Activated CD4-positive, alpha-beta T cell treated with anti-CD3 and anti-CD28 coated beads, Interleukin-10, Interleukin-2, amounts not matched to agents 100 ng/mL and 50 ng/mL, durations not matched to agents 16 hours and 8 hours (primary cell): ENCODE data around the gene UNCX.

Source experiments
- DNase-seq: peaks from one replicate; pipeline ENCODE4 v3.0.0-alpha.2; 2020

Gene UNCX

DNA sequence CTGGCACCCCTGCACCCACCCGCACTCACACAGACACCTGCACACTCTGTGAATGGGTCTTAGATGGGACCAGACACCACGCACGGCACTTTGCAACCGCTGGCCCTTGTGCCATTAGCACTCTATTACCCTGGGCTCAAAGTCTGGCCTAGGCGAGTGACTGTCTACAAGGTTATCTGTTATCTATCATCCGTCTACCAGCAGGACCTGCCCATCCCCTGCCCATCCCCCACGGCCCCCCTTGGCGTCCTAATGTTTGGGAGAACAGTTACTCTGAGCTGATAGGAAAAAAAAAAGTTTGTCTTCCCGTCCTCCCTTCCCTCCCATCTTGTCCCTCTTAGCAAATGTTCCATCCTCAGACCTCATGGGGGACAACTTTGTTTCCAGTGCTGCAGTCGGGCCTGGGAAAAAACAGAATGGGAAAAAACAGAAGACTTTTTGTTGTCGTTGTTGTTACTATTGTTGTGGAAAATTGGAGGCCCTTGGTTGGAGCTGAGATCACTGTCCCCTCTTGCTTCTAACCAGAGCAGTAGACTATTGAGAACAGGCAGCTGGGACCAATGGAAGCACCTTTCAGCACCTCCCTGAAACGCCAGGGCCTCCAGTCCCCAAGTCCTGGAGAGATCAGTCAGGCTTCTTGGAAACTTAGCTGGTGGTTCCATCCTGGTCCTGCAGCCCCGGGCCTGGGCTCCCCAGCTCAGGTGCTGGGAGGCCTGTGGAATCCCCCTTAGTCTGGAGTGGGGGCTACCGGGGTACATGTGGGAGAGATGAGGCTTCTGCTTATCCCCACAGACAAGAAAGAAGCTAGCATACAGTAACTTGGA, 12.2 kb downstream of the UNCX start:
- no peak for DNase-seq

DNA sequence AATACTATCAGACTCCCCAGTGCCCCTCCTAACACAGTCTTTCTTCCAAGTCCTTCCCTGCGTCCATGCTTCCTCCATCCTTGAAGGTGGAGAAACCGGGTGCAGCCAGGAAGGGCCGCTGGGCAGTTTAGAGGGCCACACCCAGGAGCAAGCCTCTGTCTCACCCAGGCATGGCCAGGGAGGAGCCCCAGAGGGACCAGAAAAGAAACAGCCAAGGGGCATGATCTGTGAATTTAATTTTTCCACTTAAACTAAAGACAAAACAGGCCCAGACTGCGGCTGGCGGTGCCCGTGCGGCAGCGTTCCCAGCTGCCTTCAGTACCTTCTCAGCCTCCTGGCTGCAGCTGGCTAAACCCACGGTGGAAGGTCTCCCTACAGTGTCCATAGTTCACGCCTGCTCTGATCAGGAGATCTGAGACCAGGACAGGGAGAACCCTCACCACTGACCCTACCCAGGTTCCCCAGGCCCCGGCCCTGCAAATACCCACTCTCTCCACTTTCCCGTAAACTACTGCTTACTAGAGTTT, 12.9 kb downstream of the UNCX start:
- DNase-seq, result no peak

DNA sequence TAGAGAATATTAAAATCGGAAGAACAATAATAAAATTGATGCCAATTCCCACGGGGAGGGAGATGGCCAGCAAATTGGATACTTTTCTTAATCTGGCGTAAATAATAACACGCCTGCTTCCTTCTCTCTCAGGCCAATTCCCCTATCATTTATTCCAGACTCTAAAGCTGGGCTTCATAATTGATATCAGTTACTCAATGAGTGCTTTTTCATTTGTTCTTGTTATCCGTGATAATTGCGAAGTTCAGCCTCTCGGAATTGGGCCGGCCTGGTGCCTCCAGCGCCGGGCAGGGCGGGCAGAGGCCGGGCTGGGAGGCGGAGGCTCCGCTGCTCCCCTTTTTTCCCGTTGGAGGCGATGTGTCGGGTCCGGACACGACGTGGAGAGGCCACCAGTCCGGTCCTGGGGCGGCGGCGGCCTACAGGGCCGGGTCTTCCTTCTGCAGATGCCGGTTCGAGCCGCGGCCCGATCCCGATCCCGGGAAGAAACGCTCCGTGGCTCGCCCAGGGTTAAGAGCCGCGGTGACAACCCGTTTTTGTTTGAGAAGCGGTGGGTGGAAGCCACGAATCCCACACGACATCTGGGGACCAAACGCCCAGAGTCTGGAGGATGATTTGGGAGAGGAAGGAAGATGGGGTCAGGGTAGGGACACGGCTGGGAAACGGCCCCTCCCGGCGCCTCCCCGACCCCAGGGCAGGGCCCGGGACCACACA, 13.6 kb downstream of the UNCX start:
- DNase-seq, result no peak

DNA sequence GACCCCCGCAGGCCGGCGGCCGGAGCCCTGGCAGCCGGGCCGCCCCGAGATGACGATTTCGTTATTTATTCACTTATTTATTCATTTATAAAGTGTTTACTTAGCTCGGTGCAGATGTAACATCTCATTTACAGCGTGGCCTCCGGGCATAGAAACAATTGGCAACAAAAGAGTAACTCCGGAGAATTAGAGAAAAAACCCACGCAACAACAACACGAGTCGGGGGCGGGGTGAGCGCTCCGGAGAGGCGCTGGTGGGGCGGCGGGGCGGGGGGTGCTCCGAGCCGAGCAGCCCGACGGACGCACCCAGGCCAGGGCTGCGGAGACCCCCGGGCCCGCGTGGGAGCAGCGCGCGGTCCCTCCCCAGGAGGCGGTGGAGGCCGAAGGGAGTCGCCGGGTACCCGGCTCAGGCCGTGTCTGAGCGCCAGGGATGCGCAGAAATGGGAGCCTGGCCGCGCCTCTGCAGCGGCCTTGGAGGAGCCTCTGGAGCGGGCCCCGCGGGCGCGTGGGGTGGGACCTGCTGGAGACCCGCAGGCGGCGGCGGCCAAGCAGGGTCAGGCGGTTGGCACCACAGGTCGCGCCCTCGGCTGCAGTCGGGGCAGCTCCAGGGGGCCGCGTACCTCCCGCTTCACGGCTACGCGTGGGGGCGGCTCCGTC, 14.3 kb downstream of the UNCX start:
- DNase-seq, result no peak

DNA sequence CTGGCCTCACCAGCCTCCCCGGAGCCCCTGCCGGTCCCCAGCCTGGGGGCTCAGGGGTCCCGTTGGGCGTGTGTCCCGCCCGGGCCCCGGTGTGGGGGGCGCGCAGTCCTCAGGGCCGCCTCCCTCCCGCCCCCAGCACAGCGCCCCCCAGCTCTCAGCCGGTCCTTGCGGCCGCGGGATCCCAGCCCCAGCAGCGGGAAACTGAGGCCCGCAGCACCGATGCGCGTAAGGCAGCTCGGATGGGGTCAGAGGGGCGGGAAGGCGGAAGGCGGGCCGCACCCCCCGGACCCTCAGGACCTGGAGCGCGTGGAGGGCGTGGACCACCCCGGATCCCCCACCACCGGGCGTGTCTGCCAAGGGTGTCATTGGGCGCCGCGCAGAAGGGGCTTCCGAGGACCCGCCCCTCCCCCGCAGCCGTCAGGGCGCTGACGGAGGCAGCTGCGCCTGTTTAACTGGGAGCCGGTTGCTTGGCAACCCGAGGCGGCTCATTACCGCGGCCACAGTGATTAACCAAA, 14.9 kb downstream of the UNCX start:
- DNase-seq, result no peak

DNA sequence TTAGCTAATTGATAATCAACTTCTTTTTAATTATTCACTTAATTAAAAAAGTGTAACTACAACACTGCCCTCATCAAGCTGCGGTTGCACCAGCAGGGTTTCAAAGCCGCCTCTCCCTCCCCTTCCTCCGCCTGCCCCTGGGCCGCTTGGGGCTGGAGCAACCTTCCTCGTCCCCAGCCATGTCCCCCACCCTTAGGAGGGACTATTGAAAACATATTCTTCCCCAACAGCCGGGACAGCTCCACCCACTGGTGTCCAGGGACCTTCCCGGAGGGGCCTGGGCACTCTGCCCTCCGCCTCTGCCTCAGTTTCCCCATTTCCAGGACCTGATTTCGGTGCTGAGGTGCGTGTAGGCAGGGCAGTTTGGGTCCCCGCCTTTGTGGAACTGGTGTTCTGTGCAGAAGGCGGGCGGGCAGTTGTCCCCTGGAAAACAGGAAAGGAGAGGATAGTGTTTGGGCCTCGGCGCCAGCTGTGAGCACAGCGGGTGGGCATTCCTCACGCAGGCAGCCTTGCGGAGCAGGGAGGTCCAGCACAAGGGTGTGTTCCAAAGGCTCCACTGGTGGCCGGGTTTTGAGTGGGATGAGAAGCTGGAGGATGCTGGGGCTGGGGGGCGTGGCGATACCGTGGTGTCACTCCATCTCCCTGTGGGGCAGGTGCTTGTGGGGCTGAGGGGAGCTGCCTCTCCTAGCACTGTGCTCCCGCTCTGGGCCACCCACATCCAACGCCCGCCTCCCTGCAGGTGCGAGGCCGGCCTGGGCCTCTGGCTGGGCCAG, 15.7 kb downstream of the UNCX start:
- no peak for DNase-seq

DNA sequence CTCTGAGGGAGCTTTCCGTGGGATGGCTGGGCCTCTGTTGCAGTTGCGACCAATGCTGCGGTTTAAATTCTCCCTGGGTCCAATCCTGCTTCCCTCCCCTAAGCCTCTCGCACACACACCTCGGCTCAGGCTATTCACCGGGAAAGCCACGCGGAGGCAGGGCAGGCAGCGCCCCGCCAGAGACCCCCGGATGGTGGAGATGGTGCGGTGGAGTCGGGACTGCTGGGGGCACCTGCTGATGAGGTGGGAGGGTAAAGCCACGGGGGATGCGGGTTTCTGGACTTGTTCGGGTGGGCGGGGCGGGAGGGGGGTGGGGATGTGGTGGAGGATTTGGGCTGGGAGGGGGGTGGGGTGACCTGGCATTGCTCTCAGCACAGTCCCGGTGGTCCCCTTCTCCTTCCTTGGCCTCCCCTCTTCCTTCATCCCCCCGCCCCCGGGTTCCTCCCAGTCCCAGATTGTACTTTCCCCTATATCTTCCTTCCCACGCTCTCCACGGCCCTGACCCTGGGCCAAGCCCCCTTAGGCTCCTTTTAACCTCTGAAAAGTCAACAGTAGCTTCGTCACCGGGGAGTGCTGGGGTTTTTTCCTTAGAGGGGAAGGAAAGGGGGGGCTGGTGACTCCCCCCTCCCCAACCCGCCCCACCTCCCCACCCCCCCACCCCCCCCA, 16.4 kb downstream of the UNCX start:
- no peak for DNase-seq

DNA sequence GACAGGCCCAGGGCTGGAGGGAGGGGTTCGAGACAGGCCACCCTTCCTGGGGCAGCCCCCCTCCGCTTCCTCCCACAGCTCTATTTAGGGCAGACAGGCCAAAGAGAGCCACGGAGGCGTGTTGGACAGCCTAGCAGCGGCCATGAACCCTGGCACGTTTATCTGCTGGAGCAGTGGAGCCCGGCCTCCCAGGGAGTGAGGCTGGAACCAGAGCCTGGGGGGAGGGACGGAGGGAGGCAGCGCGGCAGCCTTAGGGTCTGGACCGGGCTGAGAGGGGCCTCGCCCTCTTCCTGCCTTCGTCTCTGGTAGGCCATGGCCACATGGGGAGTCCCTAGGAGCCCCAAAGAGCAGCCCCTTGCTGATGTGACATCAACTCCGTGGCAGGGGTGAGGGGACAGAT, 17.1 kb downstream of the UNCX start:
- DNase-seq, result no peak

DNA sequence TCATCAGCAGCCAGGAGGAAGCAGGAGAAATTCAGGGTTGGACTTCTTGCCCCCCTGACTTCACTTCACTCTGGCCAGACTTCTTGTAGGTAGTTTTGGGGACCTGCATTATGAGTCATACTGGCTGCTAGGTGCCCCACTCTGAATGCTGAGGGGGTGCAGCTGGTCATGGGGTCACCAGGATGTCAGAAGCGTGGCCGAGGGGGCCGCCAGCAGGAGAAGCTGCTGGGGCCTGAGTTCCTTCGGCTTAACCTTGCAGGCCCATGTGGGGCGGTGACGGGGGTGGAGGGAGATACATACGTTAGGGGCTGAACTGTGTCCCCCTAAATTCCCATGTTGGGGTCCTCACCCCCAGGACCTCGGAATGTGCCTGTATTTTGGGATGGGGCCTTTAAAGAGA, 18.2 kb downstream of the UNCX start:
- DNase-seq, result no peak

DNA sequence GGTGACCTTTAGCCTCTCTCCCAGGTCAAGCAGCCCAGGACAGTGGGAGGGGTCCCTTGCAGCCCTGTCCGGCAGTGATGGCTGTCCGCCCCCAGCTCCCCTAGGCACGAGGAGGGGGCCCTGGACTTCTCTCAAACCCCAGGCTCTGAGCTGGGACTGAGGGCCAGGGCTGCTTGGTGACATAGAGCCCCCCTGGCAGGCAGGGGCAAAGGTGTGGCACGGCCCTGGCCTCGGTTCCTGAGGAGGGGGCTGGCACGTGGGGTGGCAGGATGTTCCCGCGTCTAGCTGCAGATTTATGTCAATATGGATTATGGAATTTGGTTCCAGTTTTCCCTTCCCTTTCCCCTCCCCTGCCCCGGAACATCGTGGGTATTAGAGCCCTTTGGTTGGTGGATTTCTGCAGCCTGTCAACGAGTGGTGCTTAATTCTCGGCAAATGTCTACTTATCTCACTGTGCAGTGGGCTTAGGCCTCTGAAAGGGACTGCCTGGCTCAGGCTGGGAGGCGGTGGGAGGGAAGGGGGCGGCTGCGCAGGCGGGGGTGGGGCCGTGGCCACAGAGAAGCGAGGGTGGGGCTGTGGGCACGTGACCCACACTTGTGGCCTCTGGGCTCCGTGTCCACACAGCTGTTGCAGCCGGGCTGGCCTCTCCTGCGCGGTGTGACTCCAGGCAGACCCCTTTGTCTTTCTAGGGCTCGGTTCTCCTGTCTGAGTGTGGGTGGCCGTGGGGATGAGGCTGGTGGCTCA, 19.3 kb downstream of the UNCX start:
- no peak for DNase-seq

DNA sequence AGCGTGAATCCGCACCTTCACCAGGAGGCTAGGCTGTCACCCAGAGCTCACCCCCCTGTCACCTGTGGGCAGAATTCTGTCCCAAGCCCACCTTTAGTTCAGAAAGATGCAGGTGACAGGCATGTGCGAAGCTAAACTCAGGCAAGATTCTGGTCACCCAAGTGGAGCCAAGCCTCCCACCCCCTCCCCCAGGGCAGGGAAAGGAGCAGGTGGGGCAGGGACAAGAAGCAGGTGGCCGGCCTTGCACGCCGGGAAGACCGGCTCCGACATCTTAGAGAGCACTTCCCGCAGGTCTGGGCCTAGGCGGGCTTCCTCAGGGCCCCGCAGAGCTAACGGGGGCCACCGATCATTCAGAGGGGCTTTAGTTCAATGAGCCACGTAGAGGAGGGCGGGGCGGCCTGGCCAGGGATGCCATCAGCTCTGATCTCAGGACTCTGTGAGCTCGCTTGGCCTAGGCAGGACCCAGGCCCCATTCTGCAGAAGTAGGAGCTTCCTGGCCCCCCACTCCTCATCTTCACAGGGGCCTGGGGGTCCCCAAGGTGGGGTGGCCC, 19.9 kb downstream of the UNCX start:
- DNase-seq, result no peak

DNA sequence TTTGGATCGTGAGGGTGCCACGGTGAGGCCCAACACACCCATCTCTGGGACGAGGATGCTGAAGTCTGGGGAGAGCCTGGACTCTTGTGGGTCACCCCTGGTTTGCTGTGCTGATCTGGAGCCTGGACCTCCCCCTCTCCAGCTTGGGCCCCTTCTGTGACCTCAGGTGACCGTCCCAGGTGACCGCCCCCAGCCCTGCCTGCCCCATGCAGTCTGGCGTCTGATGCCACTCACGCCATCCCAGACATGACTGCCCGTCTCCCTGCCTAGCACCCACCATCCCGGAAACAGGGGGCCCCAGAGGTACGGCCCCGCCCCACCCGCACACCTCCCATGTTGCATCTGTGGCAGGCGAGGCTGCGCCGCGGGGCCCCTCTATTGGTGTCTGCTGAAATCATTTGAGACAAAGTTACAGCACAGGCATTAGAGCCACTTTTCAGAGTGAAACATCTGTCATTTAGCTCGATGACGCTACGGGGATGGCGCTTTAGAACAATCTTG, 21.1 kb downstream of the UNCX start:
- no peak for DNase-seq

DNA sequence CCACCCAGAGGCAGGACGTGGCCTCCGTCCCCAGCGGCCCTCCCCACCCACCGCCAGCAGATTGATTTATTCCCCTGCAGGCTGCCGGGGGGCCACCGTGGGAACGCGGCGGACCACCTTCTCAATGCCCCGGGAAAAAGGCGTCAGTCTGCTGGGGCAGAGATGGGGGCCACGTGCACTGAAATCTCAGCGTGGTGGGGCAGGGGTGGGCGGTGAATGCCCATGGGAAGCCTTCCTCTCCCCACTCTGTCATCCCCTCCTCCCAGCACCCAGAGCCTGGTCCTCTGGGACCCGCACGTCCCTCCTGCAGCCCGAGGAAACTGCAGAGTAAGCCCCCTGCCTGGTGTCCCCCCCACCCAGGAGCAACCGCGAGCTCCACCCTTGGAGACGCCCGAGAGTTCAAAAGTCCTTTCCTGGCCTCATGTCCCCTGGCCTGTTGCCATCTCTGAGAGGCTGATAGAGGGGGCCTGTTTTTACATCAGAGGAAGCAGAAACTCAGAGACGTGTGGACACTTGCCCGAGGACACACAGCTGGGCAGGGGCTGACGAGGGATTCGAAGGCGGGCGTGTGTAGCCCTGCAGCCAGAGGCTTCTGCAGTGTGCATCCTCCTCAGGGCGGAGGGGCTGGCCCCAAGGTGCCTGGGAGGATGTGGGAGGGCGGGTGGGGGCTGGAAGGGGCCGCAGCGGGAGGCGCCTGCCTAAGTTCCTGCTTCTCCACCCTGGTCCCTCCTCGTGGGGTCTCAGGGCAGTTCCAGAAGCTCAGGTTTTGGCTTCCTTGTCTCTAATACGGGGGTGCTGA, 21.8 kb downstream of the UNCX start:
- no peak for DNase-seq

DNA sequence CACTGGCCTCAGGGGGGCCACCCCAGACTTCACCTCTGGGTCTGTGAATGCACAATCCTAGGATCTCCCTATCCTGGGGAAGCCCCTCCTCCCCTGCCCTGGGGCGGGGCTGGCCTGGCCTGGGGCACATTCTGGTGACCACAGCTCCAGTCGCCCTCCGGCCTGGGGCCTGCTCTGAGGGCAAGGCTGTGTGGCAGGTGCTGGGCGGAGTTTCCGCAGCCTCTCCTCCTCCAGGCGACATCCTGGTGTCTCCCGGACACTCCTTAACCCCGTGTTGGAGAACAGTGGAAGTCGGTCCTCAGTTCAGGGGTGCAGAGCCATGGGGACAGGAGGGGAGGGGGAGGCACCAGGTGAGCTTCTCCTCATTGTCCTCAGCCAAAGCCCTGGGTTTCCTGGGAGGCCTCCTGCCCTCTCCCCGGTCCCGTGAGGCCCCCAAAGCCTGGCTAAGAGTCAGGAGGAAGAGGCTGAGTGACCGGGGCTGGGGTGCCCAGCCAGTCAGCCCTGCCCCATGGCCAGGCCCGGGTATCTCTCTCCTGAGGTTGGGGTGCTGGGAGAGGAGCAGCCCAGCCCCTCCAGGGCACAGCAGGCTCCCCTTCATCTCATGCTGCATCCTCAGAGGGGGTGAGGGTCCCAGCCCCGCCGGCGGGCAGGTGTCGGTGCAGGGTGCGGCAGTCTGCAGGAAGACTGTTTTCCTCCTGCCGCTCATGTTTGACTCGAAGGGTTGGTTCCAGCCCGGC, 22.6 kb downstream of the UNCX start:
- DNase-seq, result no peak

DNA sequence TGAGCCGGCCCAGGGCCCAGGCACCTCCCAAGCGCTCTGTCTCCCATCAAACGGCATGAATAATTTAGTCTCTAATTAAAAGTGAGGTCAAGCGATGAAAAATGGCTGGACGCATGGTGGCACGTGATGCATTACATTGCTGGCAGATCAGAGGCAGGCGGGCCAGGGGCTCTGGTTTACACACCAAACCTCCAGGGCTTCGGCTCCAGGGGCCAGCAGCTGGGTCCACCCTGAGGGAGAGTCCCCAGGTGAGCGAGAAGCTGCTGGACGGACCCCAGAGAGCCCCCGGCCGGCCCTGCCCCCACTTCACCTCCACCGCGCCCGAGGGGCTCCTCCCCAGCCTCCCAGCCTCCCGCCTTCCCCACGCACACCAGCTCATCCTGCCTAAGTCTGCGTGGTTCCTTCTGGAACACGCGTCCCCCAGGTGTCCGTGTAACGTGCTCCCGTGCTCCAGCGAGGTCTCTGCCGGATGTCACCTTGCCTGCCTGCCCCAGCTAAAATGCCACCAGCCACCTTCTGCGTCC, 23.2 kb downstream of the UNCX start:
- DNase-seq, result no peak

DNA sequence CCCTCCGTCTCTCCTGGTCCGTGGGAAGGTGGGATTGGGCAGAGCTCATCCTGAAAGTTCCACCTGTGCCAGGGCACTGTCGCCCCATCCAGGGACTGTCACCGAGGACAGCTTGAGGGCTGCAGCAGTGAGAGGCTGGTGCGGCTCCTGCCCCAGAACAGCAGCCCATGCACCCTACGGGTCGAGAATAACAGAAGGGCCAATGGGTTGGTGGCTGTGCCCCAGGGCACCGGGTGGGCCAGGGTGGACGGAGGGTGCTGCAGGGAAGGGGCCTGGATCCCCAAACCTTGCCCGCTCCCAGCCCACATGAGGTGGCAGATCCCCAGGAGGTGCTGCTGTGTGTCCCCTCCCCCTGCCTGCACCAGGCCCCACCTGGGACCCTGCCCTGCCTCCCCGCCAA, 23.9 kb downstream of the UNCX start:
- DNase-seq, result no peak

DNA sequence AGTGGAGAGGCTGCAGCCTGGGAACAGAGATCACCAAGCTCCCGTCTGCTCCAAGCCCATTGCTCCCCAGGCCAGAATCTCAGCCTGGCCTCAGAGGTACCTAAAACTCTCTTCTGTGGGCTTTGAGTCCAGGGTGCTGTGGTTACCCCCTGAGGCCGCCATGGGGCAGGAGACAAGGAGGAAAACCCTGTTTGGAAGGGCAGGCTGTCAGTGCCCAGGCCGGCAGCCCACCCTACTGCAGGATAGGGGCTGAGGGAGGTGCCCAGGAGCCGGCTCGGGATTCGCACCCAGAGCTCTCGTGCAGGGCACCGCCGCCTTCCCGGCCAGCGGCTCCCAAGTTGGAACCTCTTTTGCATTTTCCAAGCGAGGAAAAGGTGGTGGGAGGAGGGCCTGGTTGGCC, 24.5 kb downstream of the UNCX start:
- DNase-seq, result no peak

DNA sequence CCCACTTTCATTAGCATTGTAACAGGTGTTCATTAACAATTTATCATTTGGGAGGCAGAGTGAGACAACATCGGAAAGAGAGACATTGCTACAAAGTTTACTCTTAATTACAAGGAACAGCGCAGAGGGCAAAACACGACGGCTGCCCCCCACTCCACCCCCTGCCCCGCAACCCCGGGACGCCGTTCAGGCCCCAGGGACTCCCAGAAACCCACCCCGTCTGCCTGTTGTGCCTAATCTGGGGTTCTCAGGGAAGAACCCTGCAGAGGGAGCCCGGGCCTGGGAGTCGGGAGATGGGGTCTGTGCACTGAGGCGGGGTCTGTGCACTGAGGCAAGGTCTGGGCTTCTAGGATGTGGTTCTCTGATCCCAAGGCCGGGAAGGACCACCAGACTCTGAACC, 25.2 kb downstream of the UNCX start:
- DNase-seq, result no peak

DNA sequence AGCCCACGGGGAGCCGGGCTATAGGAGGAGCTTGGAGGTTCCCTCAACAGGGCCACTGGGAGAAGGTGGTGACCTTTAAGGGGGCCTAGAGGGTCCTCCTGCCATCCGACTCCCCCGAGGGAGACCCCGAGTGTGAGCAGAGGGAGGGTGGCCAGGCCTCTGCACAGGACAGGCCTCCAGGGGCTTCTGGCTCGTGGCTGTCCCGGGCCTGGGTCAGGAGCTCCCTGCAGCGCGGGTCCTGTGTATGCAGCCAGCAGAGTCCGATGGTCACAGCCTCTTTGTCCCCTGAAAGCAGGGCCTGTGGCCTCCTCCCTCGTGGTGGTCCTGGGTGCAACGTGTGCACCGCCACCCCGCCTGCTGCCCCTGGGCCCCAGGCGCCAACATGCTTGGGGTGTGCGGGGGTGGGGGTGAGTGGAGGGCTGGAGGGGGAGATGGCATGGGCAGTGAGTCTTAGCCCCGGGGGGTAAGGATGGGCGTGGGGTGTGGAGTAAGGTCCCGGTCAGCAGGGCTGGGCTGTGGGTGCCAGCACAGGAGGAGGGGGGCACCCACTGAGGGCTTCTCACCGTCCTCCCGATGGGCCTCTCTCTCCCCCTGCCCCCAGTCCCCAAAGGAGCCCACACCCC, 27.1 kb downstream of the UNCX start:
- no peak for DNase-seq
